Measurements from ENCODE around the gene SGCD.
A peak's percentile ranks its signal among the peaks of the same experiment; 100 is the strongest.
"Not testable (repeated sequence)": the region's sequence is repeated elsewhere in the genome, so short reads cannot be mapped to it uniquely, and the experiment has no call there.

Gene SGCD

DNA sequence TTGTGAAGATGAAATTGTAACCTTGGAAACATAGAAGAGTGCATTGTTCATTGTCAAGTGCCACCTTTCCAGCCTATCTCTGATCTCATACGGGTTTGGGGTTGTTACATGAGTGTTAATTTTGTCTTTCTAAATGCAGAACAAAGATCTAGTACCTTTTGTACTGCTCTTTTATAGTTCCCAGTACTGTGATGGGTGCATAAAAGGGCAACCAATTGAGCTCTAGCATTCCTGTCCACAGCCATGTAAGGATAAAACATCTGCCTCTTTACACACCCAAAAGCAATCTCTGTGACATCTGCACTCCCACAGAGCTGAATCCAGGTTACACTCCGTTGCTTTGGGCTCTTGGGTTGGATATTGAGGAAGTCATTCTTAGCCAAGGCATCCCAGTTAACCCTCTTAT lies 255.2 kb downstream of the SGCD start:
- DNase-seq (ENCODE audit: low spot score) = no peak

DNA sequence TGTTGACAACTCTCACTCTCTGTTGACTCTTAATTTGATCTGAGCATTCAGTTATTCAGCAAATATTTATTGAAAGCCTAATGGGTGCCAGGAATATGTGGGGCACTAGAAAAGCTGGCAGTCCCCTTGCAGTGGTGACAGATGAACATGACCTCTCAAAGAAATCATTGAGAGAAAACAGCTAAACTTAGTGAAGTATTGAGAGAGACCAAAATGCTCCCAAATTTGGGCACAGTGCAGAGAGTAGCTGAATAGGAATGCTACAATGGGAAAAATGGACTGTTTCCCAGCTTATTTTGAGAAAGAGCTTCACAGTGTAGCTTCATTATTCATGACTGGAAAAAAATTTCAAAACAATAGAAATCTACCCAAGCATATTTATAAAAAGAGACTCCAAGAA lies 257.9 kb downstream of the SGCD start:
- DNase-seq (ENCODE audit: low spot score) = no peak

- DNase-seq (ENCODE audit: low spot score) = no peak
Measured at GRCh38 chr5:156585999-156586398, 259.0 kb downstream of the SGCD start.

GRCh38 chr5:156587012-156587411 lies 260.0 kb downstream of the SGCD start:
- no peak for DNase-seq (ENCODE audit: low spot score)

DNA sequence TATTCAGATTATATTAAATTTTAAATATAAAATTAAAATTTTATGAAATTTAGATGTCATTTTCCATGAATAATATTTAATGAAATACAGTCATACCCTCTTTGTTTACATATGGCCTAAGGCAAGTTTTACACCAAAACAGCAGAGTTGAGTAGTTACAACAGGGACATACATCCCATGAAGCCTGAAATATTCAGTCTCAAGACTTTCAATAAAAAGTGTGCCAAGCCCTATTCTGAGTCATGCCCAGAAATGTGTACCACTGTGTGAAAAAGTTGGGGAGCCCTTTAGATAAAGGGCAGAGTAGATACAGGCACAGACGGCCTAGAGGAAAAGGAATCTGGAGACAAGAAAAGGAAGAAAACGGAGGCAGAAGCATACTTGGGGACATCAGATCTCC lies 261.3 kb downstream of the SGCD start:
- DNase-seq (ENCODE audit: low spot score) = no peak

GRCh38 chr5:156589104-156589945 lies 262.4 kb downstream of the SGCD start:
- peak; percentile 75 for DNase-seq (ENCODE audit: low spot score)

DNA sequence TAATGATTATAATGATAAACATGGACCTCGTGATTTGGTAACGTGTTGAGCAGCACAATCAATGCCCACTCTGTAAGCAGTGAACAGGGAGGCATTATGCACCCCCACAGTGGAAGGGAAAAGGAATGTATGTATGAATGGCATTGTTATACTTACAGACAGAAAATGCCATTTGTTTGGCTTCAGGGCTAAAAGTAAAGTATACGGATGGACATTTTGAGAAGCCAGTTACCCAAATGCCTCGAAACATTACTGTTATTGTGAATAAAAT lies 262.9 kb downstream of the SGCD start:
- DNase-seq (ENCODE audit: low spot score) = no peak

DNA sequence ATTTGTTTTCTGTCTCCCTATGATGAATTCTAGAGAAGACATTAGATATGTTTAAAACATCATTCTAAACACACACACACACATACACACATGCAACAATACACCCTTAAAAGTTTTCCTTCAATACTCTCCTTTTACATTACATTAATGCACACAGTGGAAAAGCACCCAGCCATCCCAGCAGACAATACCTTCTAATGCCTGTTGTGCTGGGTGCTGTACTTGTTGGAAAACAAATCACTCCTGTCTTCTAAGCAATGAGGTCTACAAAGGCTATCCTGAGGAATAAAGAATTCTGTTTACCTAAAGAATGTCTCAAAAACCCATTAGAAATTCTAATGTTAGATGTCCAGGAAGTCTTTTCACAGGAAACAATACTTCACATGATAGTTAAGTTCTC lies 264.0 kb downstream of the SGCD start:
- DNase-seq (ENCODE audit: low spot score) = no peak

DNA sequence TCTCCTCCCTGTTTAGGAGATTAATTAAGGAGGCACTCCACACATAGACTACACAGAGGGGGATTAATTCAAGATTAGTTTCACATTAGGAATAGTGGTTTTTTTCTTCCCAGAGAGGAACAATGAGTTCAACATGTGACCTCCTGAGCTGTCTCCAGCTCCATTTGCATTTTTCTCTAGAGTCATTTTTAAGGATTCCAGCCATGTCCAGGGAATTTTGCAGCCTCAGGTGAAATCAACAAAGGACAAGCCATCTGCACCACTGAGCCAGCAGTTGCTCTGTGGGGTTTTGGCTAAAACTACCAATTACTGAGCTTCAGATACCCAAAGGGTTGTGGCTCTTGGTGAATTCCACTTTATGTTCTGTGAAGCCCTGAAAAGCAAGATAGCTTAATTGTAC lies 264.7 kb downstream of the SGCD start:
- DNase-seq (ENCODE audit: low spot score) = no peak

DNA sequence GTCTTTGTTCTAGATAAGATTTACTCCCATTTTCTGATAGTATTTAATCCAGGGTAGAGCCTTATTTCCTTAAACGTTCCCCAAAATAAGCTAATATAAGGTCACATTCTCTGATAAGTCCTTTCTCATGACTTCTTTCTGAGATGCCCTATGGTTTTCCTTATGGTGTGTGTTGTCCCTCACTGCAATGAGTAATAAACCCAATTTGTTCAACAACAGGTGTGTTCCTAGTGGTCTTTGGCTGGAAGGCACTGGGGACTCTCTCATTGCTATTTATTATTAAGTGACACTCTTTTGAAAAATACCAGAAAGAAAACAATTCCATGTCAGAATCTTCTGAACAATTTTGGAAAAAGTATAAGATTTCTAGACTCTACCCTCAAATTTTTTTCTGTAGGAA lies 266.6 kb downstream of the SGCD start:
- no peak for DNase-seq (ENCODE audit: low spot score)

DNA sequence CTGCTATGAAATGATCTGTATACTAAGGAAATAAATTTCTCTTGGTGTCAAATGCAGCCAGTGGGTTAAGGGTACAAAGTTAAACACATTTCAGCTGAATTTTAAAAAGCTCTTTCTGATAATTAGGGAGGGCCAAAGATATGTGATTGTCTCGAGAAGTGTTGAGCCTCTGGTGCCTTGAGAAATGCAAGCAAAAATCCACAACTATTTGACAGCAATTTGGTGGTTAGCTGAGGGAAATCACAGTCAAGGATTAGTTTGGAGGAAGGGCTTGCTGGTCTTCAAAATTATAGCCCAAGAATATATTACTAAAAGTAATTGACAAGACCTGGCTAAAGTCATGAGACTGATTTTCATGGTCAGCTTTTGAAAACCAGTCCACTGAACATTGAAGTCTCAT lies 267.4 kb downstream of the SGCD start:
- no peak for DNase-seq (ENCODE audit: low spot score)

- DNase-seq (ENCODE audit: low spot score) = no peak
Measured at GRCh38 chr5:156595132-156595787, 268.3 kb downstream of the SGCD start.

- DNase-seq (ENCODE audit: low spot score) = no peak
Measured at GRCh38 chr5:156597276-156597675, 270.3 kb downstream of the SGCD start.

- DNase-seq (ENCODE audit: low spot score) = no peak
Measured at GRCh38 chr5:156598964-156599363, 272.0 kb downstream of the SGCD start.

DNA sequence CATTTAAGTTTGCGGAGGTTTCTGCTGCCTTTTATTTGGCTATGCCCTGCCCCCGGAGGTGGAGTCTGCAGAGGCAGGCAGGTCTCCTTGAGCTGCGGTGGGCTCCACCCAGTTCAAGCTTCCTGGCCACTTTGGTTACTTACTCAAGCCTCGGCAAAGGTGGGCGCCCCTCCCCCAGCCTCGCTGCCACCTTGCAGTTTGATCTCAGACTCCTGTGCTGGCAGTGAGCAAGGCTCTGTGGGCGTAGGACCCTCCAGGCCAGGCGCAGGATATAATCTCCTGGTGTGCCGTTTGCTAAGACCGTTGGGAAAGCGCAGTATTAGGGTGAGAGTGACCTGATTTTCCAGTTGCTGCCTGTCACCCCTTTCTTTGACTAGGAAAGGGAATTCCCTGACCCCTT lies 283.6 kb downstream of the SGCD start:
- not testable (repeated sequence) for DNase-seq (ENCODE audit: low spot score)

GRCh38 chr5:156615901-156616300 lies 288.9 kb downstream of the SGCD start:
- DNase-seq (ENCODE audit: low spot score) = no peak

- no peak for DNase-seq (ENCODE audit: low spot score)
Measured at GRCh38 chr5:156617426-156617825, 290.5 kb downstream of the SGCD start.

GRCh38 chr5:156618601-156619000 lies 291.6 kb downstream of the SGCD start:
- no peak for DNase-seq (ENCODE audit: low spot score)

GRCh38 chr5:156621719-156622118 lies 294.8 kb downstream of the SGCD start:
- no peak for DNase-seq (ENCODE audit: low spot score)

DNA sequence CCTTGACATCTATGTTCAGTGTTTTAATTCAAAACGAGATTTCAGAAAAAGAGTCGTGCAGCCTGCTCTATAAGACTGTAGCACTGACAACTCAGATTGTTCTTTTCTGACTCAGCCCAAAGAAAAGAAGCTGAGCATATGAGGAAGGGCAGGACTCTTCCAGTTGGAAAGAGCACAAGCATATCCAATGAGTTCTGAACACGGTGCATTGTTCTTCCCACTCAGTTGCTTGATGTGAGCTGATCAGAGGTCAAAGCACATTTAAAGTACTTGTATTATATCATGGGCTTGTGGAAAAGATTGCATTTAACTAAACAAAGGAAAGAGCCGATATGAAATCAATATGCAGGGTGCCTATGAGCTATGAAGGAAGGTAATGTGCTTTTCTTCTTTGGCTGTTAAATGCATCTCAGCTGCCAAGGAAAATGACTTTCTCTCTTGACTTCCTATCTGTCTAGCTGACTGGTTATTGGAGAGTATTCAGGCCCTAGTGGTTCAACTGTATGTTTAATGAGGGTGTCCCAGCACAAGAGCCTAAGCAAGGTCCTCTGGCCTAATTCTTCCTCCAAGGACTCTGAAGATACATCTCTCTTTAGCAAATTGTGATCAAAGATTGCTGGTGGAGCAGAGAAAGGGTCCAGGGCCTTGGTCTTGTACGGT lies 296.5 kb downstream of the SGCD start:
- DNase-seq (ENCODE audit: low spot score) = peak; percentile 7

DNA sequence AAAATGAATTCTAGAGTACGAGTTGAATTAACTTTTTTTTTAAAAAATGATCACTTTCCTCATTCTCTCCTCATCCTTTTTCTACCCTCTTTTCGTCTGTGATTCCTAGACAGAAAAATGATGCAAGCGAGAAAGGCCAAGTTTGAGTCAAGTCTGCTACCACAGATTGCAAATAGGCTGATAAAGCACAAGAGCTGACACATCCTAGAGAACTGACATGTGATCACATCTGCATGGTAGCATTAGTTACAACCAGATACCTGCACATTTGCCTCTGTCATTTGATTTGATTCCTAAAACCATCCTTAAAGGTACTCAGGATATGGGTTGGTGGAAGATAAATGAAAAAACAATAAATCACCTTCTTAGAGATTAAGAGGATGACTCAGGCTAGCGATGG lies 297.7 kb downstream of the SGCD start:
- DNase-seq (ENCODE audit: low spot score) = no peak

- no peak for DNase-seq (ENCODE audit: low spot score)
Measured at GRCh38 chr5:156628421-156628820, 301.5 kb downstream of the SGCD start.

- DNase-seq (ENCODE audit: low spot score) = no peak
Measured at GRCh38 chr5:156631005-156631404, 304.0 kb downstream of the SGCD start.
